Activated naive CD4-positive, alpha-beta T cell treated with anti-CD3 and anti-CD28 coated beads, Interleukin-2, amount 50 U/mL, for 24 hours (primary cell): ENCODE measurements around the gene RIMS1.

Experiments used
- H3K27ac Mint-ChIP-seq: one replicate; pipeline ENCODE4 v1.8.0; 2021; ENCODE audit warnings: mild to moderate bottlenecking, mixed read lengths
- H3K27me3 Mint-ChIP-seq: one replicate; pipeline ENCODE4 v1.8.0; 2021; ENCODE audit warnings: mixed read lengths
- H3K36me3 Mint-ChIP-seq: one replicate; pipeline ENCODE4 v1.8.0; 2021; ENCODE audit warnings: mixed read lengths
- H3K4me1 Mint-ChIP-seq: one replicate; pipeline ENCODE4 v1.8.0; 2021; ENCODE audit warnings: mixed read lengths
- H3K4me3 Mint-ChIP-seq: one replicate; pipeline ENCODE4 v1.8.0; 2021; ENCODE audit warnings: mild to moderate bottlenecking, mixed read lengths
- H3K9me3 Mint-ChIP-seq: one replicate; pipeline ENCODE4 v1.8.0; 2021; ENCODE audit warnings: mixed read lengths

Gene RIMS1

GRCh38 chr6:72037006-72037405, 150.7 kb downstream of the RIMS1 start:
- Mint-ChIP-seq H3K27me3 (no peaks in the 10 kb centered on the region), H3K36me3 (no peaks in the 10 kb centered on the region), H3K4me1 (no peaks in the 10 kb centered on the region), H3K4me3 (no peak overlapping the region), H3K27ac (no peak overlapping the region), H3K9me3 (no peaks in the 10 kb centered on the region)

- no peaks in the 10 kb centered on the region for H3K27me3 Mint-ChIP-seq
- no peak overlapping the region for H3K27ac Mint-ChIP-seq
- no peaks in the 10 kb centered on the region for H3K9me3 Mint-ChIP-seq
- no peak overlapping the region for H3K4me3 Mint-ChIP-seq
- no peaks in the 10 kb centered on the region for H3K36me3 Mint-ChIP-seq
- H3K4me1 Mint-ChIP-seq, result no peaks in the 10 kb centered on the region
These were observed 153.8 kb downstream of the RIMS1 start for GRCh38 chr6:72040111-72040510.

- Mint-ChIP-seq H3K27ac (no peak overlapping the region), H3K4me3 (no peak overlapping the region)
These were observed 155.7 kb downstream of the RIMS1 start for GRCh38 chr6:72042088-72042487.

GRCh38 chr6:72048080-72048479, 161.7 kb downstream of the RIMS1 start:
- H3K36me3 Mint-ChIP-seq, result no peaks in the 10 kb centered on the region

More at GRCh38 chr6:72042088-72042487, 155.7 kb downstream of the RIMS1 start:
- H3K9me3 Mint-ChIP-seq, result no peaks in the 10 kb centered on the region
- no peaks in the 10 kb centered on the region for H3K36me3 Mint-ChIP-seq
- H3K4me1 Mint-ChIP-seq, result no peaks in the 10 kb centered on the region
- H3K27me3 Mint-ChIP-seq, result no peaks in the 10 kb centered on the region

GRCh38 chr6:72049376-72049775, 163.0 kb downstream of the RIMS1 start:
- Mint-ChIP-seq H3K9me3 (no peaks in the 10 kb centered on the region), H3K4me3 (no peak overlapping the region), H3K27ac (no peak overlapping the region), H3K27me3 (no peaks in the 10 kb centered on the region), H3K36me3 (no peaks in the 10 kb centered on the region), H3K4me1 (no peaks in the 10 kb centered on the region)

More at GRCh38 chr6:72048080-72048479, 161.7 kb downstream of the RIMS1 start:
- H3K27me3 Mint-ChIP-seq, result no peaks in the 10 kb centered on the region
- H3K4me3 Mint-ChIP-seq, result no peak overlapping the region
- H3K27ac Mint-ChIP-seq, result no peak overlapping the region
- H3K9me3 Mint-ChIP-seq, result no peaks in the 10 kb centered on the region
- H3K4me1 Mint-ChIP-seq, result no peaks in the 10 kb centered on the region

GRCh38 chr6:72061286-72061685, 174.9 kb downstream of the RIMS1 start:
- Mint-ChIP-seq H3K4me1 (no peaks in the 10 kb centered on the region), H3K9me3 (no peaks in the 10 kb centered on the region), H3K36me3 (no peaks in the 10 kb centered on the region), H3K27ac (no peak overlapping the region), H3K4me3 (no peak overlapping the region), H3K27me3 (no peaks in the 10 kb centered on the region)

GRCh38 chr6:72064399-72064975, 178.1 kb downstream of the RIMS1 start:
- Mint-ChIP-seq H3K27ac (no peak overlapping the region), H3K4me3 (no peak overlapping the region), H3K27me3 (no peaks in the 10 kb centered on the region), H3K9me3 (no peaks in the 10 kb centered on the region), H3K36me3 (no peaks in the 10 kb centered on the region), H3K4me1 (no peaks in the 10 kb centered on the region)

GRCh38 chr6:72078096-72078495, 191.7 kb downstream of the RIMS1 start:
- Mint-ChIP-seq H3K27me3 (peaks cover 2% of the 10 kb centered on the region), H3K27ac (no peak overlapping the region), H3K9me3 (peaks cover 5% of the 10 kb centered on the region), H3K4me3 (no peak overlapping the region), H3K4me1 (no peaks in the 10 kb centered on the region), H3K36me3 (peaks cover 2% of the 10 kb centered on the region)

GRCh38 chr6:72080260-72080941, 194.1 kb downstream of the RIMS1 start:
- peaks cover 5% of the 10 kb centered on the region for H3K9me3 Mint-ChIP-seq
- peaks cover 4% of the 10 kb centered on the region for H3K27me3 Mint-ChIP-seq
- no peak overlapping the region for H3K27ac Mint-ChIP-seq
- no peaks in the 10 kb centered on the region for H3K4me1 Mint-ChIP-seq
- H3K36me3 Mint-ChIP-seq, result peaks cover 2% of the 10 kb centered on the region
- H3K4me3 Mint-ChIP-seq, result no peak overlapping the region

GRCh38 chr6:72081871-72082270, 195.5 kb downstream of the RIMS1 start:
- H3K36me3 Mint-ChIP-seq, result peaks cover 2% of the 10 kb centered on the region
- H3K4me1 Mint-ChIP-seq, result no peaks in the 10 kb centered on the region
- peaks cover 4% of the 10 kb centered on the region for H3K27me3 Mint-ChIP-seq
- no peak overlapping the region for H3K4me3 Mint-ChIP-seq
- no peak overlapping the region for H3K27ac Mint-ChIP-seq
- H3K9me3 Mint-ChIP-seq, result peaks cover 4% of the 10 kb centered on the region

GRCh38 chr6:72083976-72084375, 197.6 kb downstream of the RIMS1 start:
- Mint-ChIP-seq H3K9me3 (no peaks in the 10 kb centered on the region), H3K27me3 (peaks cover 4% of the 10 kb centered on the region), H3K4me1 (no peaks in the 10 kb centered on the region), H3K27ac (no peak overlapping the region), H3K4me3 (no peak overlapping the region), H3K36me3 (peaks cover 2% of the 10 kb centered on the region)

- Mint-ChIP-seq H3K27me3 (peaks cover 4% of the 10 kb centered on the region), H3K4me1 (no peaks in the 10 kb centered on the region), H3K4me3 (no peak overlapping the region), H3K9me3 (no peaks in the 10 kb centered on the region), H3K27ac (no peak overlapping the region), H3K36me3 (peaks cover 2% of the 10 kb centered on the region)
These were observed 198.7 kb downstream of the RIMS1 start for GRCh38 chr6:72084992-72085569.

- Mint-ChIP-seq H3K27me3 (no peaks in the 10 kb centered on the region), H3K27ac (no peak overlapping the region), H3K36me3 (no peaks in the 10 kb centered on the region), H3K4me1 (no peaks in the 10 kb centered on the region), H3K4me3 (no peak overlapping the region), H3K9me3 (no peaks in the 10 kb centered on the region)
These were observed 208.2 kb downstream of the RIMS1 start for GRCh38 chr6:72094506-72094905.

GRCh38 chr6:72102561-72102960, 216.2 kb downstream of the RIMS1 start:
- no peak overlapping the region for H3K27ac Mint-ChIP-seq
- H3K27me3 Mint-ChIP-seq, result no peaks in the 10 kb centered on the region
- no peaks in the 10 kb centered on the region for H3K9me3 Mint-ChIP-seq
- no peak overlapping the region for H3K4me3 Mint-ChIP-seq
- no peaks in the 10 kb centered on the region for H3K4me1 Mint-ChIP-seq
- no peaks in the 10 kb centered on the region for H3K36me3 Mint-ChIP-seq

GRCh38 chr6:72111611-72112010, 225.3 kb downstream of the RIMS1 start:
- no peaks in the 10 kb centered on the region for H3K9me3 Mint-ChIP-seq
- no peaks in the 10 kb centered on the region for H3K4me1 Mint-ChIP-seq
- H3K27me3 Mint-ChIP-seq, result peaks cover 2% of the 10 kb centered on the region
- no peaks in the 10 kb centered on the region for H3K36me3 Mint-ChIP-seq
- H3K4me3 Mint-ChIP-seq, result no peak overlapping the region
- no peak overlapping the region for H3K27ac Mint-ChIP-seq

GRCh38 chr6:72130327-72130726, 244.0 kb downstream of the RIMS1 start:
- Mint-ChIP-seq H3K4me3 (no peak overlapping the region), H3K36me3 (no peaks in the 10 kb centered on the region), H3K9me3 (no peaks in the 10 kb centered on the region)

More at GRCh38 chr6:72130327-72130726, 244.0 kb downstream of the RIMS1 start:
- H3K27me3 Mint-ChIP-seq, result no peaks in the 10 kb centered on the region
- H3K4me1 Mint-ChIP-seq, result no peaks in the 10 kb centered on the region
- H3K27ac Mint-ChIP-seq, result no peak overlapping the region
